ENCODE data around the gene MRPL2. TPM values are rescaled to one million over a fixed set of nuclear protein-coding genes. Genes with fewer than 3 reads are reported as not detected.
"Not testable (repeated sequence)": the region's sequence is repeated elsewhere in the genome, so short reads cannot be mapped to it uniquely, and the experiment has no call there.

The MRPL2 gene
- total and polyA plus RNA-seq, 4 experiments from 2014 or later: 37.9 to 56.5 (median 53.4) TPM

- H3K27me3 Mint-ChIP-seq: no peaks in the 10 kb centered on the region
- H3K27me3 ChIP-seq (ENCODE audit: insufficient read depth, low read length): no peaks in the 10 kb centered on the region
- H3K36me3 ChIP-seq (ENCODE audit: insufficient read depth, low read length): no peaks in the 10 kb centered on the region
- no peak overlapping the region for H3K4me3 ChIP-seq (ENCODE audit: low read length in 2 of 2)
- H3K4me3 Mint-ChIP-seq: no peak overlapping the region
- peaks cover 12 to 21% (median 15%) of the 10 kb centered on the region in 4 donors for H3K4me1 Mint-ChIP-seq
- no peaks in the 10 kb centered on the region for H3K9me3 Mint-ChIP-seq
- no peaks in the 10 kb centered on the region for H3K36me3 Mint-ChIP-seq
- CTCF ChIA-PET (ENCODE audit: partially characterized antibody): interaction anchor here (0.7 kb wide), 1 partner anchor 12 kb away, joined by 3 read pairs; no protein-coding TSS in a partner anchor
- no peak overlapping the region for H3K27ac ChIP-seq (ENCODE audit: low read depth, low read length)
- peaks cover 15% of the 10 kb centered on the region for H3K4me1 ChIP-seq (ENCODE audit: insufficient read depth, low read length)
- no peak for DNase-seq
- no peaks in the 10 kb centered on the region for H3K9me3 ChIP-seq (ENCODE audit: control insufficient read depth in 1 of 2, low read length in 2 of 2)
- intact Hi-C loops (cut with micrococcal nuclease): no loop called here
- POLR2A ChIA-PET (ENCODE audit: partially characterized antibody): no interaction called here
- H3K27ac Mint-ChIP-seq: no peak overlapping the region
These were observed 31.3 kb upstream of the MRPL2 start for GRCh38 chr6:43090559-43090956.

- Mint-ChIP-seq H3K4me3 (no peak overlapping the region), H3K9me3 (no peaks in the 10 kb centered on the region), H3K4me1 (peaks cover 12 to 18% (median 15%) of the 10 kb centered on the region in 4 donors), H3K27me3 (no peaks in the 10 kb centered on the region), H3K36me3 (no peaks in the 10 kb centered on the region), H3K27ac (peak overlapping the region in 1 of 7 donors; percentile 60)
- no peak overlapping the region for H3K4me3 ChIP-seq (ENCODE audit: low read length in 2 of 2)
- intact Hi-C loops (cut with micrococcal nuclease): no loop called here
- no peak for DNase-seq
- no peaks in the 10 kb centered on the region for H3K27me3 ChIP-seq (ENCODE audit: insufficient read depth, low read length)
- no peaks in the 10 kb centered on the region for H3K9me3 ChIP-seq (ENCODE audit: control insufficient read depth in 1 of 2, low read length in 2 of 2)
- POLR2A ChIA-PET (ENCODE audit: partially characterized antibody): no interaction called here
- H3K27ac ChIP-seq (ENCODE audit: low read depth, low read length): no peak overlapping the region
- H3K36me3 ChIP-seq (ENCODE audit: insufficient read depth, low read length): no peaks in the 10 kb centered on the region
- peaks cover 15% of the 10 kb centered on the region for H3K4me1 ChIP-seq (ENCODE audit: insufficient read depth, low read length)
- CTCF ChIA-PET (ENCODE audit: partially characterized antibody): no interaction called here
These were observed 30.8 kb upstream of the MRPL2 start for GRCh38 chr6:43089874-43090558.

- intact Hi-C loops (cut with micrococcal nuclease): no loop called here
- DNase-seq: no peak
- Mint-ChIP-seq H3K27me3 (peaks cover 0 to under 1% of the 10 kb centered on the region in 2 donors), H3K36me3 (no peaks in the 10 kb centered on the region), H3K27ac (no peak overlapping the region), H3K4me1 (peaks cover 12 to 18% (median 15%) of the 10 kb centered on the region in 4 donors), H3K9me3 (no peaks in the 10 kb centered on the region), H3K4me3 (no peak overlapping the region)
- peaks cover 15% of the 10 kb centered on the region for H3K4me1 ChIP-seq (ENCODE audit: insufficient read depth, low read length)
- no peak overlapping the region for H3K4me3 ChIP-seq (ENCODE audit: low read length in 2 of 2)
- no peaks in the 10 kb centered on the region for H3K9me3 ChIP-seq (ENCODE audit: control insufficient read depth in 1 of 2, low read length in 2 of 2)
- H3K27ac ChIP-seq (ENCODE audit: low read depth, low read length): no peak overlapping the region
- ChIA-PET CTCF (ENCODE audit: partially characterized antibody) (no interaction called here), POLR2A (ENCODE audit: partially characterized antibody) (no interaction called here)
- H3K36me3 ChIP-seq (ENCODE audit: insufficient read depth, low read length): no peaks in the 10 kb centered on the region
- H3K27me3 ChIP-seq (ENCODE audit: insufficient read depth, low read length): no peaks in the 10 kb centered on the region
These were observed 30.2 kb upstream of the MRPL2 start for GRCh38 chr6:43089467-43089866.

- Mint-ChIP-seq H3K27ac (no peak overlapping the region), H3K36me3 (no peaks in the 10 kb centered on the region), H3K4me1 (peaks cover 8 to 14% (median 10%) of the 10 kb centered on the region in 4 donors), H3K27me3 (peaks cover 2 to 4% of the 10 kb centered on the region in 2 donors), H3K4me3 (no peak overlapping the region), H3K9me3 (no peaks in the 10 kb centered on the region)
- H3K27ac ChIP-seq (ENCODE audit: low read depth, low read length): no peak overlapping the region
- ChIA-PET CTCF (ENCODE audit: partially characterized antibody) (interaction anchor here (2.3 kb wide), 1 partner anchor 11 kb away, joined by 6 read pairs; no protein-coding TSS in a partner anchor), POLR2A (ENCODE audit: partially characterized antibody) (no interaction called here)
- intact Hi-C loops (cut with micrococcal nuclease): no loop called here
- H3K27me3 ChIP-seq (ENCODE audit: insufficient read depth, low read length): no peaks in the 10 kb centered on the region
- no peaks in the 10 kb centered on the region for H3K9me3 ChIP-seq (ENCODE audit: control insufficient read depth in 1 of 2, low read length in 2 of 2)
- no peak for DNase-seq
- H3K4me1 ChIP-seq (ENCODE audit: insufficient read depth, low read length): peaks cover 10% of the 10 kb centered on the region
- H3K36me3 ChIP-seq (ENCODE audit: insufficient read depth, low read length): no peaks in the 10 kb centered on the region
- no peak overlapping the region for H3K4me3 ChIP-seq (ENCODE audit: low read length in 2 of 2)
These were observed 29.4 kb upstream of the MRPL2 start for GRCh38 chr6:43088654-43089056.

- no peak for DNase-seq
- Mint-ChIP-seq H3K27ac (no peak overlapping the region), H3K36me3 (no peaks in the 10 kb centered on the region), H3K4me3 (no peak overlapping the region), H3K9me3 (no peaks in the 10 kb centered on the region), H3K4me1 (no peaks in the 10 kb centered on the region), H3K27me3 (peaks cover 3 to 4% of the 10 kb centered on the region in 2 donors)
- ChIA-PET CTCF (ENCODE audit: partially characterized antibody) (interaction anchor here (2.3 kb wide), 1 partner anchor 9 kb away, joined by 6 read pairs; no protein-coding TSS in a partner anchor), POLR2A (ENCODE audit: partially characterized antibody) (no interaction called here)
- Histone ChIP-seq H3K36me3 (ENCODE audit: insufficient read depth, low read length) (no peaks in the 10 kb centered on the region), H3K27me3 (ENCODE audit: insufficient read depth, low read length) (no peaks in the 10 kb centered on the region), H3K4me1 (ENCODE audit: insufficient read depth, low read length) (no peaks in the 10 kb centered on the region), H3K27ac (ENCODE audit: low read depth, low read length) (no peak overlapping the region), H3K4me3 (ENCODE audit: low read length in 2 of 2) (no peak overlapping the region), H3K9me3 (ENCODE audit: control insufficient read depth in 1 of 2, low read length in 2 of 2) (no peaks in the 10 kb centered on the region)
- intact Hi-C loops (cut with micrococcal nuclease): no loop called here
These were observed 26.9 kb upstream of the MRPL2 start for GRCh38 chr6:43086022-43086658.

GRCh38 chr6:43082806-43083655 is 23.8 kb upstream of the MRPL2 start:
- POLR2A ChIA-PET (ENCODE audit: partially characterized antibody): no interaction called here
- H3K4me1 Mint-ChIP-seq: peaks cover 0 to 3% (median 0%) of the 10 kb centered on the region in 4 donors
- no peak overlapping the region for H3K27ac ChIP-seq (ENCODE audit: low read depth, low read length)
- no peaks in the 10 kb centered on the region for H3K9me3 Mint-ChIP-seq
- H3K36me3 Mint-ChIP-seq: no peaks in the 10 kb centered on the region
- H3K27me3 ChIP-seq (ENCODE audit: insufficient read depth, low read length): no peaks in the 10 kb centered on the region
- H3K4me1 ChIP-seq (ENCODE audit: insufficient read depth, low read length): no peaks in the 10 kb centered on the region
- no peak overlapping the region for H3K4me3 ChIP-seq (ENCODE audit: low read length in 2 of 2)
- CTCF ChIA-PET (ENCODE audit: partially characterized antibody): no interaction called here
- H3K27me3 Mint-ChIP-seq: peaks cover 8 to 12% of the 10 kb centered on the region in 2 donors
- intact Hi-C loops (cut with micrococcal nuclease): no loop called here
- no peak for DNase-seq
- no peaks in the 10 kb centered on the region for H3K9me3 ChIP-seq (ENCODE audit: control insufficient read depth in 1 of 2, low read length in 2 of 2)
- peak overlapping the region in 1 of 7 donors; percentile 36 for H3K27ac Mint-ChIP-seq
- no peaks in the 10 kb centered on the region for H3K36me3 ChIP-seq (ENCODE audit: insufficient read depth, low read length)
- no peak overlapping the region for H3K4me3 Mint-ChIP-seq

GRCh38 chr6:43081922-43082321 is 22.7 kb upstream of the MRPL2 start:
- peaks cover 12 to 18% of the 10 kb centered on the region in 2 donors for H3K27me3 Mint-ChIP-seq
- H3K9me3 ChIP-seq (ENCODE audit: control insufficient read depth in 1 of 2, low read length in 2 of 2); H3K4me1 ChIP-seq (ENCODE audit: insufficient read depth, low read length); DNase-seq; POLR2A ChIA-PET (ENCODE audit: partially characterized antibody); H3K27ac ChIP-seq (ENCODE audit: low read depth, low read length); H3K4me3 Mint-ChIP-seq; H3K36me3 ChIP-seq (ENCODE audit: insufficient read depth, low read length); H3K27ac Mint-ChIP-seq; H3K4me3 ChIP-seq (ENCODE audit: low read length in 2 of 2); CTCF ChIA-PET (ENCODE audit: partially characterized antibody); H3K4me1 Mint-ChIP-seq; intact Hi-C loops (cut with micrococcal nuclease); H3K36me3 Mint-ChIP-seq; H3K9me3 Mint-ChIP-seq: not testable (repeated sequence)
- peaks cover 11% of the 10 kb centered on the region for H3K27me3 ChIP-seq (ENCODE audit: insufficient read depth, low read length)
